T-helper 17 cell (primary cell): ENCODE results near the gene CLEC19A. TPM values are rescaled to one million over a fixed set of nuclear protein-coding genes. Genes with fewer than 3 reads are reported as not detected.

ENCODE experiments used
- ATAC-seq: fragments of 150-1000 bp; cut with Tn5 transposase; 2 replicates; pipeline ENCODE4 v1.10.0; 2021; ENCODE audit warnings: mild to moderate bottlenecking, moderate library complexity
- DNase-seq, 3 donors: peaks; one replicate each; pipeline versions ENCODE4 v3.0.0 to v3.0.0-alpha.2; 2020 to 2021
- H3K9me3 ChIP-seq: one replicate; pipeline ENCODE4 v1.7.0; 2013; ENCODE audit warnings: low read length, mild to moderate bottlenecking; ENCODE audit not compliant: control insufficient read depth, poor library complexity, severe bottlenecking
- H3K27ac Mint-ChIP-seq: one replicate; pipeline ENCODE4 v1.8.0; 2022; ENCODE audit warnings: mild to moderate bottlenecking, moderate library complexity, mixed read lengths
- H3K27me3 Mint-ChIP-seq: one replicate; pipeline ENCODE4 v1.8.0; 2022; ENCODE audit warnings: mixed read lengths
- H3K36me3 Mint-ChIP-seq: one replicate; pipeline ENCODE4 v1.8.0; 2022; ENCODE audit warnings: low read depth, mixed read lengths
- H3K4me1 Mint-ChIP-seq: one replicate; pipeline ENCODE4 v1.8.0; 2022; ENCODE audit warnings: mild to moderate bottlenecking, mixed read lengths
- H3K4me3 Mint-ChIP-seq: one replicate; pipeline ENCODE4 v1.8.0; 2022; ENCODE audit warnings: mild to moderate bottlenecking, moderate library complexity, mixed read lengths
- total RNA-seq, 4 donors: library from RNA in 2 of 4; stranded (reverse) in 2 of 4; gene quantifications; one replicate each; pipeline ENCODE4 v1.2.3 and lab custom pipeline; 2022 to 2026

CLEC19A gene
- total RNA-seq, 2 donors from 2014 or later: not detected

DNA sequence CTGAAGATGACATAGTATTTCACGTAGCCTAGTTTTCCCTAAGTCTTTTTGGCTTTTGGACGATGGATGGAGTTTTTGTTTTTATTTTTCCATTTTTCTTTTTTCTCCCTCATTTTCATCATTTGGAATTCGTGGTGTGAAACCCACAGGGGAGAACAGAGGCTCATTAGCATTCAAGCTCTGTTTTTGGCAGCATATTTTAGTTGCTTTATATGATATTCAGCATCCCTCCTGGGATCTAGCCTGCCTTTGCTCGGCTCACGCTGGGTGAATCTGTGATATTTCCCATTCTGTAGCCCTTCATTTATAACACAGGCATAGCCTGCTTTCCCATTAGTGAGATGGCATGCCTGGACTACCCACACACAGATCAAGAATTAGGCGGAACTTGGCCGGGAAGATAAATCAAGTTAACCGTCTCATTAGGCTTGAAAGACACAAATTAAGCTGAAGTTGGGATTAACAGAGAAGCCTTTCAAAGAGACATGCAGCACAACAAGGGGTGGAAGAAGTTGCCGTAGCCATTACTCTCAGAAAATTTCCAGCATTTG, 20.1 kb upstream of the CLEC19A start:
- Mint-ChIP-seq H3K4me3 (no peak overlapping the region), H3K27me3 (peaks cover 5% of the 10 kb centered on the region), H3K27ac (no peak overlapping the region), H3K36me3 (no peaks in the 10 kb centered on the region), H3K4me1 (no peaks in the 10 kb centered on the region)
- no peak for ATAC-seq
- no peaks in the 10 kb centered on the region for H3K9me3 ChIP-seq
- no peak for DNase-seq

DNA sequence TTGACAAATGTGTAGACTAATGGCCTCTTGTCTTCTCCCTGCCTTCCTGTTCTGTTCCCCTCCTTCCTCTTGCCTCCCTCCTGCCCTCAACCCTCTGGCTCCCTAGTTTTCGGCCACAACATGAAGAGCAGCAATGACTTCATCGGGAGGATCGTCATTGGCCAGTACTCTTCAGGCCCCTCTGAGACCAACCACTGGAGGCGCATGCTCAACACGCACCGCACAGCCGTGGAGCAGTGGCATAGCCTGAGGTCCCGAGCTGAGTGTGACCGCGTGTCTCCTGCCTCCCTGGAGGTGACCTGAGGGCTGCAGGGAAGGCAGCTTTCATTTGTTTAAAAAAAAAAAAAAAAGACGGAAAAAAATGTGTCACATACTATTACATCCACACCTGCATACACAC, 18.8 kb upstream of the CLEC19A start:
- Mint-ChIP-seq H3K4me3 (no peak overlapping the region), H3K27ac (no peak overlapping the region), H3K27me3 (peaks cover 5% of the 10 kb centered on the region), H3K36me3 (no peaks in the 10 kb centered on the region), H3K4me1 (no peaks in the 10 kb centered on the region)
- H3K9me3 ChIP-seq: no peaks in the 10 kb centered on the region
- no peak for DNase-seq
- no peak for ATAC-seq

DNA sequence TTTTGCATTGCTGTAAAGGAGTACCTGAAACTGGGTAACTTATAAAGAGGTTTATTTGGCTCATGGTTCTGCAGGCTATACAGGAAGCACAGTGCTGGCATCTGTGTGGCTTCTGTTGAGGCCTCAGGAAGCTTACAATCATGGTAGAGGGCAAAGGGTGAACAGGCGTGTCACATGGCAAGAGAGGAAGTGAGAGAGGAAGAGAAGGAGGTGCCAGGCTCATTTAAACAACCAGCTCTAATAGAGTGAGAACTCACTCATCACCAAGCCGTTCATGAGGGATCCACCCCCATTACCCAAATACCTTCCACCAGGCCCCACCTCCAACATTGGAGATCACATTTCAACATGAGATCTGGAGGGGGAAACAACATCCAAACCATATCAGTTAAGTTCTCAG, 16.4 kb upstream of the CLEC19A start:
- DNase-seq (no peak), ATAC-seq (no peak)
- H3K9me3 ChIP-seq: no peaks in the 10 kb centered on the region
- Mint-ChIP-seq H3K27ac (no peak overlapping the region), H3K27me3 (no peaks in the 10 kb centered on the region), H3K4me3 (no peak overlapping the region), H3K36me3 (no peaks in the 10 kb centered on the region), H3K4me1 (no peaks in the 10 kb centered on the region)

DNA sequence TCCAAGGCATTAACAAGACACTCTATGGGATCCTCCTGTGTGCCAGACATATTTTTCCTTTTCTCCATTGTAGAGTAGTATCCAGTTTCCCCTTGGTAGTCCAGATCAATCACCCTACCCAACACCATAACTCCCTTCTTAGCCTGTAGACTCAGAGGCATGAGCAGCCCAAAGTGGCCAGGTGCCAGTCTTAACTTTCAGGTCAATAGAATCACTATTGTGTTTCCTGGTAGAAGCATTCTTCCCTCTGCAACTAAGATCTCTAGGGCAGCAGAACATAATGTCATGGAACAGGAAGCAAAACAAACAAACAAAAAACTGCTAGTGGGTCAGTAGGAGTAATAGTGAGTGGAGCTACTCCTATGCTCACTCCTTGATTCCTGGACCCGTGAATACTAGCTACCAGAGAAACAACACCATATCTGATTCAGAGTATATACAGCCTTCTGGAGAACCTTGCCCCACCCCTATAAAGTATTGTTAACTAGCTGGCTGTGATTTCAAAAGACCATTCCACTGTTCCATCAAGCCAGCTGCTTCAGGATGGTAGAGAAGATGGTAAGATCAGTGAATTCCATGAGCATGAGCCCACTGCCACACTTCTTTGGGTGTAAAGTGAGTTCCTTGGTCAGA, 11.2 kb upstream of the CLEC19A start:
- Mint-ChIP-seq H3K27me3 (no peaks in the 10 kb centered on the region), H3K36me3 (no peaks in the 10 kb centered on the region), H3K27ac (no peak overlapping the region), H3K4me3 (no peak overlapping the region), H3K4me1 (no peaks in the 10 kb centered on the region)
- ATAC-seq (no peak), DNase-seq (no peak)
- no peaks in the 10 kb centered on the region for H3K9me3 ChIP-seq

DNA sequence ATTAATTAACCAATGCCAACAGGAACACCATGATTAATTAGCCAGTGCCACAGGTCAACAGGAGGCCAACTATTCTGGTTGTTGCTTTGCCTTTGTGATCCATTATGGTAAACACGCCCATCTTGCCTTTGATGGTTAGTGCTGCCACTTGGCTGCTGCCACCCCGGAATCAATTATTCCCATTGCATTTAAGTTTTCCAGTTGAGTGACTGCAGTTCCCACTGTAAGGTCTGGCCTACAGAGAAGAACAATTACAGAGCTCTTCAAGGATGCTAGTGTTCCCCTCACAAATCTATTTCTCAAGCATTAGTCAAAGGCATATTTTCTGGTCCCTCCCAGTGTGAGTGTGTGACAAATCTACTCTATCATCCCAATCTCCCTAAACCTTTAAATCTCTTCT, 7.1 kb upstream of the CLEC19A start:
- H3K4me3 Mint-ChIP-seq: no peak overlapping the region
- ATAC-seq: no peak
- no peaks in the 10 kb centered on the region for H3K36me3 Mint-ChIP-seq
- no peak overlapping the region for H3K27ac Mint-ChIP-seq
- no peaks in the 10 kb centered on the region for H3K9me3 ChIP-seq
- no peak for DNase-seq
- no peaks in the 10 kb centered on the region for H3K4me1 Mint-ChIP-seq
- H3K27me3 Mint-ChIP-seq: no peaks in the 10 kb centered on the region

DNA sequence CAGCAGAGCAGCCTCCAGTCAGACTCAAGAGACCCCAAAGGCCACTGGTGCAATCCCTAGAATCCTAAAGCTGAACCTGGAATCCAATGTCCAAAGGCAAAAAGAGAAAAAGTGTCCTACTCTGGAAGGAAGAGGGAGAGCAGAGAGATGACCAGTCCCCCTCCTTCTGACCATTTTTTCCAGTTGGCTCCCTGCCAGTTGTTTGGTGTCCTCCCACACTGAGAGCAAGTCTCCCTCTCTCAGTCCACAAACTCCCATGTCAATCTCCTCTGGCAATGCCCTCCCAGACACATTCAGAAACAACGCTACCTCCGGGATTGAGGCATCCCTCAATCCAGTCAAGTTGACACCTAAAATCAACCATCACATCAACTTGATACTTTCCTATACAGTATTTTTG, 4.3 kb upstream of the CLEC19A start:
- H3K27me3 Mint-ChIP-seq: no peaks in the 10 kb centered on the region
- DNase-seq (no peak), ATAC-seq (no peak)
- no peak overlapping the region for H3K27ac Mint-ChIP-seq
- no peaks in the 10 kb centered on the region for H3K4me1 Mint-ChIP-seq
- H3K36me3 Mint-ChIP-seq: no peaks in the 10 kb centered on the region
- H3K4me3 Mint-ChIP-seq: no peak overlapping the region
- no peaks in the 10 kb centered on the region for H3K9me3 ChIP-seq

DNA sequence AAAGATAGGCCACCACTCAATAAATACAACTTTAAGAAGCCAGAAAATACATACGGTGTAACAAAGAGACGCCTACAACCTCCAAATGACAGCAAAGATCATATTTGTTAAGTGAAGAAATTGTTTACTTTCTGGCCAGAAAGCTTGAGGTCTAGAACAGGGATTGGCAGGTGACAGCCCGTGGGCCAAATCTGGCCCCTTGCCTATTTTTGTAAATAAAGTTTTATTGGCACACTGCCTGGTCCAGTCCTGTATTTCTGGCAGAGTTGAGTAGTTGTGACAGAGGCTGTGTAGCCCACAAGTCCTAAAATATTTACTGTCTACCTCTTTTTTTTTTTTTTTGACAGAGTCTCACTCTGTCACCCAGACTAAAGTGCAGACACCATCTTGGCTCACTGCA, 3.4 kb upstream of the CLEC19A start:
- DNase-seq: no peak
- Mint-ChIP-seq H3K4me1 (no peaks in the 10 kb centered on the region), H3K27me3 (no peaks in the 10 kb centered on the region), H3K4me3 (no peak overlapping the region), H3K27ac (no peak overlapping the region), H3K36me3 (no peaks in the 10 kb centered on the region)
- ATAC-seq: no peak
- H3K9me3 ChIP-seq: no peaks in the 10 kb centered on the region

DNA sequence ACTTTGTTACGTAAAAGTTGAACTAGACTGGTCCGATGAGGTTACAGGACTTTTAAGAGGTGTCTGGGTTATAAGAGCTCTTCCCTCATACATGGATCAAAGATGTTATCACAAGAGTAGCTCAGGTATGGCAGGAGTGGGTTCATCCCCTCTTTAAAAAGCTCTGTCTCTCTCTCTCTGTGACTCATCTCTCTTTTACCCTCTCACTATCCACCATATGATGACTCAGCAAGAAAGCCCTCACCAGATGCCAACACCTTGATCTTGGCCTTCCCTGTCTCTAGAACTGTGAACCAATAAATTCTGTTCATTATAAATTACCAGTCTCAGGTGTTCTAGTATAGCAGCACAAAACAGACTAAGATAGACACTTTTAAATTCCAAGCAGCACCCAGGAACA, 1.9 kb upstream of the CLEC19A start:
- H3K9me3 ChIP-seq: no peaks in the 10 kb centered on the region
- Mint-ChIP-seq H3K36me3 (no peaks in the 10 kb centered on the region), H3K27me3 (no peaks in the 10 kb centered on the region), H3K4me1 (no peaks in the 10 kb centered on the region), H3K4me3 (no peak overlapping the region), H3K27ac (no peak overlapping the region)
- ATAC-seq: no peak
- DNase-seq: no peak

DNA sequence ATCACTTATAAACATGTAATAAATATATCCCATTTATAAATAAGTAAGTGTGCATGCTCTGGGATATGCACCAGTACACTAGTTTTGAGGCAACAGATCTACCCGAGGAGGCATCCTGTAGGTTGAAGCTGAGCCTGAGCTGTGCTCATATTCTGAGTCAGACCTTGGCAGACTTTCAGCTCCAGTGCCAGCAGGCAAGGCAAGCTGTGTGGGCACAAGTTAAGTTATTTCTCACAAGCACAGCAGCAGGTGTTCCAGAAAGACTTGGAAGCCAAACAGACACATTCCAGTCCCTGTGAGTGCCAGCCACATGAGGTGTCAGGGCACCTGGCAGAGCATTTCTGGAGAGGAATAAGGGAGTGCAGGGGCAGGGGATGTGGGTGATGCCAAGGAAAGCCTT, 1.3 kb upstream of the CLEC19A start:
- DNase-seq (no peak), ATAC-seq (no peak)
- Mint-ChIP-seq H3K4me3 (no peak overlapping the region), H3K27me3 (no peaks in the 10 kb centered on the region), H3K36me3 (no peaks in the 10 kb centered on the region), H3K4me1 (no peaks in the 10 kb centered on the region), H3K27ac (no peak overlapping the region)
- H3K9me3 ChIP-seq: no peaks in the 10 kb centered on the region

DNA sequence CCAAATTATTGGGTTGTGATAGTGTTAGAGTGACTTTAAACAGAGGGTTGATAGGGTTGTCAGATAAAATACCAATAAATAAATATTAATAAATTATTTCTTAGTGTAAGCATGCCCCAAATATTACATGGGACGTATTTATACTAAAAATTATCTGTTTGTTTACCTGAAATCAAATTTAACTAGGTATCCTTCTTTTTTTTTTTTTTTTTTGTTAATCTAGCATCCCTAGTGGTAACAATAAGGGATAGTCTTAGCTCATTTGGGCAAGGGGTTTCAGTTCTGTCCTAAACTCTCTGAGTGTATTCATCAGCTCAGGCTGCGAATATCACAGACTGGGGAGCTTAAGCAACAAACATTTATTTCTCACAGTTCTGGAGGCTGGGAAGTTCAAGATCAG, 1.3 kb downstream of the CLEC19A start:
- Mint-ChIP-seq H3K4me3 (no peak overlapping the region), H3K27ac (no peak overlapping the region), H3K27me3 (peaks cover 7% of the 10 kb centered on the region), H3K36me3 (no peaks in the 10 kb centered on the region), H3K4me1 (no peaks in the 10 kb centered on the region)
- H3K9me3 ChIP-seq: no peaks in the 10 kb centered on the region
- DNase-seq (no peak), ATAC-seq (no peak)

DNA sequence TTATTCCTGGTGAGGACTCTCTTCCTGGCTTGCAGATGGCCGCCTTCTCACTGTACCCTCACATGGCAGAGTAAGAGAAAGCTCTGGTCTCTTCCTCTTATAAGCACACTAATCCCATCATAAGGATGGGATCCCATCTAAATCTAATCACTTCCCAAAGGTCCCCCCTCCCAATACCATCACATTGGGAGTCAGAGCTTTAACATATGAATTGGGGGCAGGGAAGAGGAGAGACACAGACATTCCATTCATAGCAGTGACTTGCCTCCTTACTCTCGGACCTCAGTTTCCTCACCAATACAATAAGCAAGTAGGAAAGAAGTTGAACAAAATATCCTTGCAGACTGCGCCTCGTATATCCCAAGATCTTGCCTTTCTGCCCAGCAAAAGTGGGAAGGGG, 1.7 kb downstream of the CLEC19A start:
- Mint-ChIP-seq H3K27me3 (peaks cover 8% of the 10 kb centered on the region), H3K36me3 (no peaks in the 10 kb centered on the region), H3K4me3 (no peak overlapping the region), H3K27ac (no peak overlapping the region), H3K4me1 (no peaks in the 10 kb centered on the region)
- DNase-seq (no peak), ATAC-seq (no peak)
- H3K9me3 ChIP-seq: no peaks in the 10 kb centered on the region

DNA sequence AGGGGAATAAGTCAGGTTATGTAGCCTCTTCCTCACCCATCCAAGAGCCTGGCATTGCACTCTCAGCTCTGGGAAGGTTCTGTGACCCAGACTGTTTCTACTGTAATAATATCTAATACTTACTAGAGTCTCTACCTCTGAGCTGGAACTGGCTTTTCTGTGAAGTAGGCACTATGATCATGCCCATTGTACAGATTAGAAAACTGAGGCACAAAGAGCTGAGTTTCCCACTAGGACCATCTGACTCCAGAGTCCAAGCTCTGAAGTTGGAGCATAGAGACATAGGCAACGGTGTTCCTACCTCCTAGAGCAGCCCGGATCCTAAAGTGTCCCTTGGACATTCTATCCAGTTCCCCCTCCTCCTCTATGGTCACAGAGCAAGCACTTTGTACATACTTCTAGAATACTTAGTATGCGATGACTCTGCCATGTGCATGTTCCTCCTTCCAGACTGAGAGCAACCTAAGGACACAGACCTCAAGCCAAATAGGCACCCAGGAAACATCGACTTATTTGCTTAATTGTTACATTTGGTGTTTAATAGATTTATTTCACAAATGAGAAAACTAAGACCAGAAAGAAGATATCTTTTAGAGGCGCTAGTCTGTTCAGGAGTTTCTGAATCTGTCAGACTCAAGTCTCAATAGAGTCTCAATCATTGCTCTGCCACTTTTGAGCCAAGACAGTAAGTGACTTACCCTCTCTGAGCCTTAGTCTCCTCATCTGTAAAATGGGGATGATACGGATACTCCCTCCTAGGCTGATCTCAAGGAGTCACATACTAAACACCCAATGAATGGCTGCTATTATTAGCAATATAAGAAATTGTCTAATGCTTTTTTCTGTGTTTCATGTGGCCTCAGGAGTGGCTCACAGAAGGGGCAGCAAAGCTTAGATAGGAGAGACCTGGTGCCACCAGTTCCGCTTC, 3.6 kb downstream of the CLEC19A start:
- Mint-ChIP-seq H3K36me3 (no peaks in the 10 kb centered on the region), H3K27me3 (peaks cover 17% of the 10 kb centered on the region), H3K27ac (no peak overlapping the region), H3K4me3 (no peak overlapping the region), H3K4me1 (peaks cover 2% of the 10 kb centered on the region)
- no peaks in the 10 kb centered on the region for H3K9me3 ChIP-seq
- DNase-seq (no peak), ATAC-seq (no peak)

DNA sequence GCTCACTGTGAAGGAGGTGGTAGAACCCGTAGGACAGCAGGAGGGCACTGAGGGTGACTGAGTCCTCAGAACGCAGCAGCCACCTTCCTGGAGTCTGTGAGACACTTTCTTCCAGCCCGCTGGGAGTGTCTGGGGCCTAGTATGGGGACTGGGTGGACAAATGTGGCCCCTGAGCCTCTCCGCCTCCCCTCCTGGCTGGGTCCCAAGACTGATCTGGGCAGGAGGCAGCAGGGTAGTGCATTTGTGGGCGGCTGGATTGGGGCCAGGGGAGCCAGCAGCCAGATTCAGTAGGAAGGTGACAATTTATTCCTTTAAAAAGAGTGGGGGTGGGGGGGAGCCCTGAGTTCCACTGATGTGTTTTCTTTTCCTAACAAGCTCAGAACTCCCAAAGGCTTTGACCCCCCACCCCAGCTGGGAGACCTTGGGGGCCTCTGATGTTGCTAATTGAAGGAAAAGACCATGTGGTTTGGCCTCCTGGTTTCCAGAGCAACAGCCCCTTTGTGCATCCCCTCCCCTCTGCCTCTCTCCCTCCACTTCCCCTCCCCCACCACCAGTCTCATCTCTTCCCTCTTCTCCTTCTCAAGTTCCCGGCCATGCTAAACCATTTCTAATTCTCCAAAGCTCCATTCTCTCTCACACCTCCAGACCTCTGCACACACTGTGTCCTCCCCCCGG, 4.4 kb downstream of the CLEC19A start:
- no peak for DNase-seq
- Mint-ChIP-seq H3K27ac (no peak overlapping the region), H3K4me1 (peaks cover 3% of the 10 kb centered on the region), H3K4me3 (no peak overlapping the region), H3K36me3 (no peaks in the 10 kb centered on the region), H3K27me3 (peaks cover 17% of the 10 kb centered on the region)
- no peak for ATAC-seq
- H3K9me3 ChIP-seq: no peaks in the 10 kb centered on the region
